Bronchial epithelial cell (primary cell): Measurements from ENCODE around the gene ADH1C. TPM values are rescaled to one million over a fixed set of nuclear protein-coding genes. Genes with fewer than 3 reads are reported as not detected.

Experiments used
- DNase-seq: peaks from one replicate; pipeline ENCODE4 v3.0.0-alpha.2; 2010; ENCODE audit warnings: low read depth
- FAIRE-seq: peaks from 2 replicates; lab custom pipeline; 2011; peaks lifted over from hg19 to GRCh38; lab: Jason Lieb, UNC
- H3K27me3 ChIP-seq: 2 replicates; pipeline ENCODE4 v1.5.1; 2011; ENCODE audit warnings: low read length; ENCODE audit not compliant: control insufficient read depth, insufficient read depth
- H3K36me3 ChIP-seq: 2 replicates; pipeline ENCODE4 v1.5.1; 2011; ENCODE audit warnings: low read length; ENCODE audit not compliant: control insufficient read depth, insufficient read depth
- H3K4me3 ChIP-seq: 2 replicates; pipeline ENCODE4 v1.5.1; 2011; ENCODE audit warnings: mild to moderate bottlenecking, low read depth, low read length, control low read depth
- CTCF ChIP-seq: IDR thresholded peaks from 2 replicates; pipeline ENCODE4 v1.5.1; 2011; ENCODE audit warnings: mild to moderate bottlenecking, moderate library complexity, low read length, control low read depth, inconsistent platforms; ENCODE audit not compliant: insufficient read depth, severe bottlenecking
- total RNA-seq: library from RNA; depleted of rRNA; stranded (reverse); fragments of >200 nt; gene quantifications from 2 replicates; pipeline ENCODE4 v1.2.1, GENCODE V29; 2014

The ADH1C gene
- total RNA-seq, result 0.26 TPM in 1 of 2 replicates, not detected in the other

GRCh38 chr4:99352602-99353537 is at the start of gene ADH1C:
ADH1C (minus strand) TSS chr4:99352746; CDS start chr4:99352675, 71 bp downstream.
- no peaks in the 10 kb centered on the region for H3K36me3 ChIP-seq
- FAIRE-seq (no peak), DNase-seq (peak; percentile 12)

DNA sequence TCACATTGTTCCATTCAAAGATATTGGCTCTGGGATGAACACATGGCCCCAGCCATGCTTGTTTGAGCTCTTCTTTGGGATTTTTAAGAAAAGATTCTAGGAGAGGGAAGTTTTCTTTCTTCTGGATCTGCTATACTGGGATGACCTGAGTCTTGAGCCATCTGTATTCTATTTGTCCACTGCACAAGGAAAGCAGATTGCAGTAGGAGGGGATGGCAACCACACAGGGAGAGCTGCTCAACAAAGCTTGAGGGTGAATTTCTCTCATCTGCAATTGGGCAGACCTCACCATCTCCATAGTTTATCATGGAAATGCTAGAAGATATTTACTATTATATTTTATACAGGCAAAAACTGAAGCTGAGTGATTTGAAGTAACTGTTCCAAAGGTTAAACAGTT is 48.3 kb upstream of the ADH1C start:
- DNase-seq, result no peak
- Histone ChIP-seq H3K4me3 (no peak overlapping the region), H3K27me3 (no peaks in the 10 kb centered on the region), H3K36me3 (no peaks in the 10 kb centered on the region)
- no peak for FAIRE-seq
- TF ChIP-seq CTCF, result no peak

More at GRCh38 chr4:99352602-99353537, at the start of gene ADH1C:
- no peaks in the 10 kb centered on the region for H3K27me3 ChIP-seq
- no peak within 1 kb of the TSS for H3K4me3 ChIP-seq
- TF ChIP-seq CTCF, result no peak

DNA sequence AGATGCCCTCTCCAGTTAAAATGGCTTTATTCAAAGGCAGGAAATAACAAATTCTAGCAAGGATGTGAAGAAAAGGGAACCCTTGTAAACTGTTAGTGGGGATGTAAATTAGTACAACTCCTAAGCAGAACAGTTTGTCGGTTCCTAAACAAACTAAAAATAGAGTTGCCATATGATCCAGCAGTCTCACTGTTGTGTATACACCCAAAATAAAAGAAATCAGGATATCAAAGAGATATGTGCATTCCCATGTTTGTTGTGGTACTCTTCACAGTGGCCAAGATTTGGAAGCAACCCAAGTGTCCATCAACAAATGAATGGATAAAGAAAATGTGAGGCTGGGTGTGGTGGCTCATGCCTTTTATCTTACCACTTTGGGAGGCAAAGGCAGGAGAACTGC is 46.5 kb upstream of the ADH1C start:
- Histone ChIP-seq H3K27me3 (no peaks in the 10 kb centered on the region), H3K4me3 (no peak overlapping the region), H3K36me3 (no peaks in the 10 kb centered on the region)
- TF ChIP-seq CTCF, result no peak
- no peak for FAIRE-seq
- DNase-seq, result no peak

DNA sequence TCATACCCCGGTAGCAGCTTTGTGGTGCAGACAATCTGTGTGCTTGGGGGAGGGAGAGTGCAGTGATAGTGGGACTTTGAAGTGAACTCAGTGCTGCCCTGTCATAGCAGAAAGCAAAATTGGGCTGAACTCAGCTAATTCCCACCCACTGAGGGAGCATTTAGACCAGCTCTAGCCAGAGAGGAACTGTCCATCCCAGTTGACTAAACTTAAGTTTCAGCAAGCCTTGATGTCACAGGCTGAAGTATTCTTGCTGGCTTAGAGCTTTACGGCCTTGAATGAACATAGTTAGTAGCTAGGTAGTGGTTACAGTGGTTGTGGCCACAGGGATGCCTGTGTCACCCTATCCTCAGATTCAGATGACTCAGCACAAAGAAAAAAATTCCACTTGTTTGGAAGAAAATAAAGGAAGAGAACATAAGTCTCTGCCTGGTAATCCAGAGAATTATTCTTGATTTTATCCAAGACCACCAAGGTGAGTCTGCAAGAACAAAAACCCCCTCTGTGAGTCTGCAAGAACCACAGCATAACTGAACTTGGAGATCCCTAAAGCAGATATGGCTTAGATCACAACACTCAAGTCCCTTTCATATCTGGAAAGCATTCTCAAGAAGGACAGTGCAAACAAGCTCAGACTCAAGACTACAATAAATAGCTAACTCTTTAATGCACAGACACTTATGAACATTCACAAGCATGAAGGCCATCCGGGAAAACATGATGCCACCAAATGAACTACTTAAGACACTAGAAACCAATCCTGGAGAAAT is 43.2 kb upstream of the ADH1C start:
- H3K27me3 ChIP-seq, result no peaks in the 10 kb centered on the region
- DNase-seq (peak; percentile 28), FAIRE-seq (peak; percentile 86)
- TF ChIP-seq CTCF, result no peak
- no peak overlapping the region for H3K4me3 ChIP-seq
- H3K36me3 ChIP-seq, result no peaks in the 10 kb centered on the region

DNA sequence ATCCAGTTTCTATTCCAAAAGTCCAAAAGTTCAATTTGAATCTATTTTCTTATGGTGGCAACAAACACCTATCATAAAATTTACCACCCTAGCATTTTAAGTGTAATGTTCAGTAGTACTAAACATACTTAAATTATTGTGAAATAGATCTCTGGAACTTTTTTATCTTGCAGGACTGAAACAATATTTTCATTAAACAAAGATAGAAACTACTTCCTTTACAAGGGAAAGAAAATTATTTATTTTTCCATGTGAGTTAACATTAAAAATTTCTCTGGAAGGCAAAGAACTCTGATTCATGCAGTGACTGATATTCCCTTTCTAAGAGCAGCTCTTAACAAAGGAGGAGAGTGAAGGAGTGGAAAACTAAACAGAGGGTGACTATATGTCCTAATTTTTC is 42.4 kb upstream of the ADH1C start:
- DNase-seq (peak; percentile 34), FAIRE-seq (no peak)
- TF ChIP-seq CTCF, result no peak
- Histone ChIP-seq H3K4me3 (no peak overlapping the region), H3K36me3 (no peaks in the 10 kb centered on the region), H3K27me3 (no peaks in the 10 kb centered on the region)
